HG02870 (cell line): Measurements from ENCODE around the gene MACROH2A2.
"Not testable (repeated sequence)": the region's sequence is repeated elsewhere in the genome, so short reads cannot be mapped to it uniquely, and the experiment has no call there.

Experiments used
- ATAC-seq: cut with Tn5 transposase; IDR thresholded peaks from one replicate; pipeline ENCODE4 v1.9.1; 2021; ENCODE audit warnings: mild to moderate bottlenecking, moderate library complexity; ENCODE audit not compliant: unreplicated experiment

The MACROH2A2 gene

DNA sequence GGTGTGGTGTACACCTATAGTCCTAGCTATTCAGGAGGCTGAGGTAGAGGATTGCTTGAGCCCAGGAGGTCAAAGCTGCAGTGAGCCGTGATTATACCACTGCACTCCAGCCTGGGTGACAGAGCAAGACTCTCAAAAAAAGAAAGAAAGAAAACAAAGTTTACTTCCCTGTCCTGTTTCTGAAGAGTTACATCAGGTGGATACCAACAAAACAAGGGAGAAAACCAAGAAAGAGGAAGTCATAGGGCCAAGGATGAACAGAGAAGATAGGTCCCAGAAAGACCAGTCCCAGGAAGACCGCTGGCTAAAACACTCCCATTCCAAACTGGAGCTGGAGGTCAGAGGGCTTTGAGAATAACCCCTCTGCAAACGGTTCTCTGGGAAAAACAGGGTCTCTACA is 13.5 kb downstream of the MACROH2A2 start:
- no peak for ATAC-seq

DNA sequence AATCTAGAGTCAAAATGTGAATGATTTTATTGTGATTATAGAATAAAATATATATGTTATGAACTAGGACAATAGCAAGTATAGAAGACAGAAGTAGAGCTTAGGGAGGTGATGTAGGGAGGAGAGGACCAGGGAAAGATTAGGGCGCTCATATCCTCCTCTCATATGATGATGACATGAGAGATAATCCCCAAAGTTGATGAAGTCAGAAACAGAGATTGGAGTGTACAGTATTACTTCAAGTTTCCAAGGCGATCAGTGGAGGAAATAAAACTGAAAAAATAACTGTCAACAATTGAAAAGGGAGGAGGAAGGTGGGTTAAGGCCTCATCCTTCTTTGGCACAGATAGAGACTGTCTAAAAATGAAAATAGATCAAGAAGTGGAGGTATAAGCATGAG is 14.9 kb downstream of the MACROH2A2 start:
- no peak for ATAC-seq

DNA sequence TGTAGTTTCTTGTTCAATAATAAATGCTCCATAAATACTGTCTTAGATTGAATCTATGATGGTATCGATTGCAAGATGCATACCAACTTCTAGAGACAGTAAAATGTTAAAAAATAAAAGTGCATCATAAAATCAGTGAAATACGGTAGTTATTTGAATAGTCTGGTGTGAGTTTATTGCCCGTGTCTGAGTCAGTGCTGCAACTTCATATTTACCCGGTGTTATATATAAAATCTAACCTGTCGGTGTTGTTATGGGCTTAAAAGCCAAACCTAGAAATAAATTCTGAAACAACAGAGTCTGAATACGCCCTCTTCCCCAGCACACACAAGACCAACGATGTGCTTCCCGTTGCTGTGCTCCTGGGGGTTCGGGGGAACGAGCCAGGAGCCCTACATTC is 16.3 kb downstream of the MACROH2A2 start:
- no peak for ATAC-seq

DNA sequence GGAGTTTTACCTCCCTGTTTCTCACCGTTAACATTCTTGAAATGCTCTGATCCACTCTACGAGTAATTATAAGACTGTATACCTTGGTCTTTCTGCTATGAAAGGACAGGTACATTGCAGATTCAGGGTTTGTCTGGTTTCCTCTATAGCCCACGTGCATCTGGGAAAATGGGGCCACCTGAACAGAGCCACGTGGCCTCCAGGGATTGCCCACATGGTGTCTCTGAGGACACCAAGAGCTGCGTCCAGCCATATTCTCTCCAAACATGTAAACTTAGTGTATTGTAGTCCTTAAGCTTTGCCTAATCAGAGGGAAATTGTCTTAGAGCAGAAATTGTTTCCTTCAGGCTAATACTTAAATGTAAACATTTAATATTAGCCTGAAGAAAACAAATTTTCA is 16.7 kb downstream of the MACROH2A2 start:
- ATAC-seq = no peak

DNA sequence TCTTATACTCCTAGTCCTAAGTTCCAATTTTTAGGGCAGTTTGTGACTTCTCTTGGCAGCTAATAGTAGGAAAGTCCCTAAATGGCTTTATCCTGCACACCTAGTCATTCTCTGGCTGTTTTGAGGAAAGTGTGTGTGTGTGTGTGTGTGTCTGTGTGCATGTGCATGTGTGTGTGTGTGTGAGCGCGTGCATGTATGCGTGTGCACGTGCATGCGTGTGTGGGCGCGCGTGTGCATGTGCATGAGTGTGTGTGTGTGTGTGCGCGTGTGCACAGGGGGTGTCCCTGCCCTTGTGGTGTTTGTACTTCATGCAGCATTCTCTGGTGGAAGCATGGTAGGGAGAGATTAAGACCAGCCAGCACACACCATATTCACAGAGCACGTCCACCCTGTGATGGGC is 18.2 kb downstream of the MACROH2A2 start:
- ATAC-seq = no peak

DNA sequence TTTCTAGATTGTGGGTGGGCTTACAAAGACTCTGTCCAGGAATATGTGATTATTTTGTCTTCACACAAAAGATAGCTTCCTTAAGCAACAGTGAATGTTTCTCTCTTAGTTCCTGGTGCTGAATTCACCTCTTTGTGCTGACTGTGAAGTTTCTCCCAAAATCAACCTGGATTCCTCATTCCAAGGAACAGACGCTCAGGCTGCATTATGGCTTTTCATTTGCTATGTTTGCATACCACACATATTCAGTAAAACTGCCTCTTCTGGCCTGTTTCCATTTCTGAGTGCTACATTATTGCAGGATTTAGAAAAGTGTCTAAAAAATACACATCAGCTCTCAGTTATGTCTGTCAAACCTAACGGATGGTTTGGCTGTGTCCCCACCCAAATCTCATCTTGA is 21.5 kb downstream of the MACROH2A2 start:
- no peak for ATAC-seq

DNA sequence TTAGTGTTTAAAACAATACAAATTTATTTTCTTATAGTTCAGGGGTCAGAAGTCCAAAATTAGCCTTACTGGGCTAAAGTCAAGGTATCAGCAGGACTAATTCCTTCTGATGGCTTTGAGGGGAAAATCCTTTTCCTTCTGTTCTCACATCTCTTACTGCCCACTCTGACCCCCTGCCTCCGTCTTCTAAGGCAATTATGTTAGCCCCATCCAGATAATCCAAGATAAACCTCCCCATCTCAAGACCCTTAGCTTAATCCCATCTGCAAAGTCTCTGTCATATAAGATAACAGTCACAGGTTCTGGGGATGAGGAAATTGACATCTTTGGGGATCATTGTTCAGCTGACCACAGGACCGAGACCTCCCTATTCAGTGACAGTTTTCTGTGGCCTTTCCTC is 22.3 kb downstream of the MACROH2A2 start:
- ATAC-seq = no peak

DNA sequence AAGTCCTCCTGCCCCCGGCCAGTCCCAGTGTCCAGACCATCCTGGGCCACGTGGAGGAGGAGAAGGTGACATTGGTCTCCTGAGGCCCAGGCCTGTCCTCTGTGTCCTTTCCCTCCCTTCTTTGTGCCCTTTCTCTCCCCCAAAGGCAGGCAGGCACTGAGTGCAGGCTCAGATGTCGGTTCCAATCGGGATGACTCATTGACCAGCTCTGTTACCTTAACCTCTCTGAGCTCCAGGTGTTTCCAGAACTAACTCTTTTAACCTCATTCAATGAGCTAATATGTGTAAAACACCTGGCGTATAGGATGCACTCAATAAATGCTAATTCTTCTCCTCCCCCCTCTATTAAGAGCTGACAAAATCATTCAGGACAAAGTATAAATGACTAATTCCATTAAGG is 25.7 kb downstream of the MACROH2A2 start:
- ATAC-seq = no peak

DNA sequence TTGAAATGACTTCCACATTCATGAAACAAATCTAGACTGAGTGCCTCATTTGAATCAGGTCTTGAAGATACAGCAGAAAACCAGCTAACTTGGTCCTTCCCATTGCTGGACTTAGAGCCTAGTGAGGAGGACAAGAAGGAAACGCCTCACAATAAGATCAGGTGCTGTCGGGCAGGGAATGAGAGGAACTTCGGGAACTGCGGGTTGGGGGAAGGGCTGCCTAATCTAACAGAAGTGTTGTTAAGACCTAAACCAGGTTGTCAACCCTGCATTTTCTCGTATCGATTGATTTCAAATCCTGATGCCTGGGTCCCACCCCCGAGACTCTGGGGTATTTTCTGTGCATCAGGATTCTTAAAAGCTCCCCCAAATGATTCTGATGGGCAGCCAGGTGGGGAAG is 26.3 kb downstream of the MACROH2A2 start:
- ATAC-seq = no peak

DNA sequence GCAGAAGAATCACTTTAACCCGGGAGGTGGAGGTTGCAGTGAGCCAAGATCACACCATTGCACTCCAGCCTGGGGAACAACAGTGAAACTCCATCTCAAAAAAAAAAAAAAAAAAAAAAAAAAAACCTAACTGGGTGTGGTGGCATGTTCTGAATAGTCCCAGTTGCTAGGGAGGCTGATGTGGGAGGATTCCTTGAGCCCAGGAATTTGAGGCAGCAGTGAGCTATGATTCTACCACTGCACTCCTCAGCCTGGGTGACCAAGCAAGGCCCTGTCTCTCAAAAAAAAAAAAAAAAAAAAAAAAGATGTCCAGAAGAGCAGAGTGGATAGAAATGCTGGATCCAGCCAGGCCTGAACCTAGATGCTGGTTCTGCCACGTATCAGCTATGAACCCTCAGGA is 28.1 kb downstream of the MACROH2A2 start:
- not testable (repeated sequence) for ATAC-seq

DNA sequence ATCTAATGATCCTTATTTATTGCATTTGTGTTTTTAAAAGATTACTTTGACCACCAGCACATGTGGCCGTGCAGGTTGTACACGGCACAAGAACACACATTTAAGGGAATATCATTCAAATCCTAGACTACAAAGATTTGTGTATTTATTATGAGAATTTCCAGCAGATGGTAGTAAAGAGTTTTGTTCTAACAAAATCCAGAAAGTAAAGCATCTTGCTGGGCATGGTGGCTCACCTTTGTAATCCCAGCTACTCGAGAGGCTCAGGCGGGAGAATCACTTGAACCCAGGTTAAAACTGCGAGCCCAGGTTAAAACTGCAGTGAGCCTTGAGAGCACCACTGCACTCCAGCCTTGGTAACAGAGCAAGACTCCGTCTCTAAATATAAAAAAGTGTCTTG is 31.5 kb downstream of the MACROH2A2 start:
- no peak for ATAC-seq

DNA sequence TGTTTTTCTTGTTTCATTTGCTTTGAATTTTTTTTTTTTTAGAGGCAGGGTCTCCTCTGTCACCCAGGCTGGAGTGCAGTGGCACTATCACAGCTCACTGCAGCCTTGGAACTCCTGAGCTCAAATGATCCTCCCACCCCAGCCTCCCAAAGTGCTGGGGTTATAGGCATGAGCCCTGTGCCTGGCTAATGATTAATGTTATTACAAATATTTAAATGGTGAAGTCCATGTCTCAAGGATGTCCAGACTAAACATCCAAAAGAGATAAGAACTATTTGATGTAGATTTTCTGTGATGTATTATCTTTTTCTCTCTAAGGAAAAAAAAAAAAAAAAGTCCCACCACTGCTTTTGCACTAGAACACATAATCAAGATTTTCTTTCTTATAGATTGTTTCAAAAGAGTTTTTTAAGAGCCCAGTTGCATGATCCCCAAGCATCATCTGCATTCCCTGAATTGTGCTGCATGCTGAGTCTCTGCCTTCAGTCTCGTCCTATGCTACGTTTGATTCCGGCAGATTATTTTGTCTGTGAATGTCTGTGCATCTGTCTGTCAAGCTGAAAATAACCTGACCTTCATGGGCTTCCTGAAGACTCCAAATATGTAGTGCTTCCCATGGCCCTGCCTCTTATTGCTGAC is 33.4 kb downstream of the MACROH2A2 start:
- no peak for ATAC-seq

DNA sequence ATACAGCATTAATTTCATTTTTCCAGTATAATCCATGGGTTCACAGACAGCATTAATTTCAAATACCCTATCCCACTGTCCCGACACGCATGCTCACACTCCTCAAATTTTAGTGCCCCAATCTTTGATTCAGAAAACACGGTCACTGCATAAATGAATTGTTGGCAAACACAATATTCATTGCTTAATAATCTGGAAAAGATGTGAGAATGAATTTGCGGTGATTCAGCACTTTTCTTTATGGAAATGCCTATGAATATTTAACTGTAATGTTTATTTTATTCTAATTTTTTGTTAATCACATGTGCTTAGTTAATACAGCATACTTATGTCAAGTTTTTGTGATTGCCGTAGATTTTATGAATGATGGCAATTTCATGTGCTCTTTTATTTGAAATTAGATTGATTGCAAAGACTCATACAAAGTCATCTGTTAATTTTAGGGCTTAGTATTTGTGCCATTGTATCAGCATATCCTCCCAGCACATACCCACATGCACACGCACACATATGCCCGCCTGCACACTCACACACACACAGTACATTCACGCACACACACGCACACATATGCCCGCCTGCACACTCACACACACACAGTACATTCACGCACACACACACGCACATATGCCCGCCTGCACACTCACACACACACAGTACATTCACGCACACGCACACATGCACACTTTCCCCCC is 35.1 kb downstream of the MACROH2A2 start:
- ATAC-seq = no peak

DNA sequence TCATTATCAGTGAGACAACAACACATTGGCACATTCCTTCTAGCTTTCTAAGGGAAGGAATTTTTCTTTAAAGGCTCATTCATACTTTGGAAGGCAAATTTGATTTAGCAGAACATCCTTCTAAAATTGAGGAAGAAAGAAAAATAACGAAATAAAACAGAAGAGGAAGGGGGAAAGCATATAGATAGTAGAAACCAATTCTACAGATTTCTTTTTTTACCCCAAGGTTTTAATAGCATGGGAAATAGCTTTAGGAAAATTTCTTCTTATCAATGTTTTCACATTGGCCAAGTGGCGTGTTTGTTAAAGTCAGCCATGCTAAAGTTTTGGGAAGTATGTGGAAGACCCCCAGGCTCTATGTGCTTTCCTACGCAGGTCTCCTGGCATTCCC is 35.7 kb downstream of the MACROH2A2 start:
- no peak for ATAC-seq

DNA sequence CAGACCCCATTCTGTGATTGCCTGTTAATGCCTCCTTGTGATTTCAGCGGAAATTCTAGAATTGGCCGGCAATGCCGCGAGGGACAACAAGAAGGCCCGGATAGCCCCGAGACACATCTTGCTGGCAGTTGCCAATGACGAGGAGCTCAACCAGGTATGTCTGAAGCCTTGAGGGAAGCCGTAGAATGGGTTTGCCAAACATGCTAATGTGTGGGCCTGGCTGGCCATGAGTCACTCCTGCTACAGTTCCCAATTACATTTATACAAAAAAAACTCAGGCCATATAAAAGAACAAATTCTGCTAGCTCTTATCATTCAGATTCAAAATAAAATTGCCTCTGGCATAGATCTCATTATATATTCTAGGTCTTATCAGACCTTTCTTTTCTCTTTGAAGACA is 37.4 kb downstream of the MACROH2A2 start:
- ATAC-seq = no peak

DNA sequence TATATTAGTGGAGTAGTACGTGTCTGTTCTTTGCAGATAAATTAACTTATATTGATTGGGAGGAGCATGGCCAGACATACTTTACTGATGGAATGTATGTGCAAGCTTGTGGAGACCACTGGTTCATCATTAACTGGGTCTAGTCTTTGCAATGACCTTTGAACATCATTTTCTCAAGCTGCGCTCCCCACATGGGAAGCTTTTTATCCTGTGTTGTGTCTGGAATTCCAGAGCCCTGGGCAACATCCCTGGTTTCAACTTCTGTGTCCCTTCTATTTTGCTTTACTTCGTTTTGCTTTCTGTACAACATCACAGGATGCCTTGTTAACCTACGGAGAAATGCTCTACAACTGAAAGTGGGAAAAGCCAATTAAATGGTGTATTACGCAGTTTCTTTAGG is 38.3 kb downstream of the MACROH2A2 start:
- no peak for ATAC-seq

DNA sequence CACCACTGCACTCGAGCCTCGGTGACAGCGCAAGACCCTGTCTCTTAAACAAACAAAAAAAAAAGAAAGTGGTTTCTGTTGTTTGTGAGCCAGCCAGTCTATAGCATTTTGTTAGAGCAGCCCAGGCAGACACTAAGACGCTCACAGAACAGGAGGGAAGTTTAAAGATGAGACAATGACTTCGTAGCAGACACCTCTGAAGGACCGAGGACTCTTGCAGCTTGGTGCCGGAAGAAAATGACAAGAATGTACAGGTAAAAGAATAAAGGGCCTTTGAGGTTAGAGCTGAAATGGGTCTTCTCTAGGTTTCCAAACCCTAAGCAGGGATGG is 39.7 kb downstream of the MACROH2A2 start:
- ATAC-seq = no peak

DNA sequence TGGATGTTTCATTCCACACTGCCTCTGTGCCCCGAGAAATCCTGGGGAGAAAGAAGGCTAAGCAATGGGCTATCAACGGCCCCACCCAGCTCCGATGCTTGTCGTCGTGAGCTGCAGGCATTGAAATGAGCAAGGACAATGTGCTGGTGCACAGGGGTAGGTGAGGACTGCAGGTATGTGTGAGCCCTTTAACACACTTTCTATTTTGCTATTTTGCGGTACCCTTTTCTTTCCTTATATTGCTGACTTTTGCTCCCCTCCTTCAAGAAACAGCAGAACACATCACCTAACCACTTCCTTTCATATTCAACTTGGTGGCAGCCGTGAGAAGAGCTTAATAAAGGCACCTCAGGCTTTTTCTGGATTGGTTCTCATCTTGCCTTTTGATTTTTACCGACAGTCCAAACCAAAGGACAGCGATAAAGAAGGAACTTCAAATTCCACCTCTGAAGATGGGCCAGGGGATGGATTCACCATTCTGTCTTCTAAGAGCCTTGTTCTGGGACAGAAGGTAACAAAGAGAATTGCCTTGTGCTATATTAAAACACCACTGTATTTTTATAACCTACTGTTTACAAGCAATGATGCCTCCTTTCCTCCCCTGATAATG is 40.8 kb downstream of the MACROH2A2 start:
- ATAC-seq = no peak

DNA sequence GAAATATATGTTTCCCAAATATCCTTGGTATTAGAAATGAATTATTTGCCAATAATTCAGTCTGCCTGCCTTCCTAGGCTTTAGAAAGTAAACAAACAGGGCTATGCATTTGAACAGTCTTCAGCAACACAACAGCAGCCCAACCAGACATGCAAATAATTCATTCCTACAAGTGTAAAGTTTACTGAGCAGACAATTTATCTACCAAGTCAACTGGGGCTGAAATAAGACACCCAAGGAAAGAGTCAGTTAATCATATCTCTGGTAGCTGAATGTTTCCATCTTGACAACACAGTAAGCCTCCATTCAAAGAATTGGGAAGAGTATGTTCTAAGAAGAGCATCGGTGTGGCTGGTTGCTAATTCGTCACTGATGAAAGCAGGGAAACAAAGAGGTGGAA is 41.6 kb downstream of the MACROH2A2 start:
- no peak for ATAC-seq

DNA sequence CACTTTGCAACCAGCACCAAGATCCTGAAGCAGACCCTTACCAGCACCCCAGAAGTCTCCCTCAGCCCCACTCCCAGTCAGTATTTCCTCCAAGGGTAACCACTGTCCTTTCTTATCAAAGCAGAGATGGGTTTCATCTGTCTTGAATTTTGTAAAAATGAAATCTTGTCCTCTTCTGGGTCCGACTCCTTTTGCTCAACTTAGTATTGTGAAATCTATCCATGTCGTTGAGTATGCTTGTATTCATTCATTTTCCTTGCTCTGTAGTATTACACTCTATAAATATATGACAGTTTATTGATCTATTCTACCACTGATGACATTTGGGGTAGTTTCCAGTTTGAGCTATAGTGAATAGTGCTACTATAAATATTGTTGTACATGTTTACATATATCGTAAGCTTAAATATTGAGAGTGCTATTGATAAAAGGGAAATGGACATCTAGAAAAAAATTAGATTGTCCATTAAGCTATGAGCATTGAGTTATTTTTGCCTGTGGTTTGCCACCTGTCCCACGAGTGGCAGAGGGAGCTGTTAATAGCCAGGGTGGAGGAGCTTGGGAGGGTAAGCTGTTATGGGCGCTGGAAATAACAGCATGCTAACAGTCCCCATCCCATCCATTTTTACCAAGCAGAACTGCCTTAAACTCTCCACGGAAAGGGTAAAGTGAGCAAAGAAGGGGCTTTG is 43.5 kb downstream of the MACROH2A2 start:
- ATAC-seq = no peak

DNA sequence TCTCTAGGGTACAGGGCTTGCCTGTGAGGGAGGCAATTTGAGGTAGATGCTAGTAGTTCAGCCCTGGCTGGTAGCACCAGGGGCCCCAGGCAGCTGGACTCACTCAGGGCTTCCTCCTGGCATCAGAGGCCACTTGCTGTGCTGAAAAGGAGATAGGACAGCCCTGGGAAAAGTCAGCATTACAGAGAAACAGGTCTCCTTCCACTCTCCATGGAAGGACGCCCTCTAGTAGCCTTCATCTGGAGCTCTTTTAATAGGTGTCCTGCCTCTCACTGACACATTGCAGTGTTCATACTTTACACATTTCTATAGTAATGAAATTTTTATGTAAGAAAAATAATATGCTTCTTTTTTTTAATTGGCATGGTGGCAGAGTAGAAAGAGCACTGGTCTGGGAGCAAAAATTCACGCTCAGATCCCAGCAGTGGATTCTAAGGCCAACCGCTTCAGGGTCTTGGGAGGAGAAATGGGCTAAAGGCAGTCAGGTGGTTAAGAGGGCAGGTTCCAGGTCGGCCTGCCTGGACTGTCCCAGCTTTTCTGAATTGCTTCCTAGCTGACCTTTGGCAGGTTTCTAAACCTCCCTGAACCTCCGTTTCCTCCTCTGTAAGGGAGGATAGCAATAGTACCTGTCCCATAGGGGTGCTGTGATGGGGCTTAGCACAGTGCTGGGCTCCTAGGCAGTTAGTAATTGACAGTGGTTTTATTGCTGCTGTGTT is 44.2 kb downstream of the MACROH2A2 start:
- ATAC-seq = no peak
